Measurements from ENCODE around the gene FBXO3. TPM values are rescaled to one million over a fixed set of nuclear protein-coding genes. Genes with fewer than 3 reads are reported as not detected.

The FBXO3 gene
- total RNA-seq, 2 donors from 2014 or later: 12.8 to 15.0 TPM

DNA sequence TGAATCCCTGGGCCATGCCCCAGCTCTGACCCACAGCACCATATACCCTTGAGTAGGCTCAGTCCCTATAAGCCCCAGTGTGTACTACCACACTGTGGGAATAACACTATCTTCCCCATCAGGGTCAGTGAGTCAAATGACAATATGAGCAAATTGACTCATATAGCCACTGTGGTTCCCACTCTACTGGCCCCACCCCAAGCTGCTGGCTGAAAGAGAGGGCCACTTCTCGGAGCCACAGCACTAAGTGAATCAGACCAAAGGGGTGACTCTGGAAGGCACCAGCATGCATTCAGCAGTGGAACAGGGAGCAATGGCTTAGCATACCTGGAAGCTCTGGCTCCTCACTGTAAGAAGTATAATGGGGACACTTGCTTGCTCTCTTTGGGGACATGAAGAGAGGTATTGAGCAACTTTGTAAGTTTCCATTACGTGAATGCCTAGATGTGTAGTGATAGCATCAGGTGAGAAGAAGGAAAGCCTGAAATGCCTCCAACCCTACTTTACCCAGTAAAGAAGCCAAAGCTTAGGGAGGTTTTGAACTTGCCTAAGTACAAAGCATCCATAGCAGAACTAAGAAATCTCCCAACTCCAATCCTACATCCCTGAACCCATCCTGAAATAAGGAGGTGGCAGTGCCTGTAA, 51.6 kb downstream of the FBXO3 start:
- no peaks in the 10 kb centered on the region for H3K27me3 ChIP-seq (ENCODE audit: control insufficient read depth, insufficient read depth, low read length, poor library complexity, severe bottlenecking)
- peaks cover 32% of the 10 kb centered on the region for H3K36me3 ChIP-seq (ENCODE audit: control insufficient read depth, insufficient read depth, low read length)
- WGBS, 2 experiments (ENCODE audit: insufficient coverage in 1 of 2, insufficient read length in 1 of 2): 91 to 100% methylated on average over 1 to 2 of the region's 2 CpGs
- Mint-ChIP-seq H3K4me1 (peaks cover 19% of the 10 kb centered on the region), H3K36me3 (ENCODE audit: low read depth) (peaks cover 20% of the 10 kb centered on the region), H3K27me3 (ENCODE audit: insufficient read depth) (no peaks in the 10 kb centered on the region), H3K4me3 (no peak overlapping the region), H3K9me3 (no peaks in the 10 kb centered on the region), H3K27ac (no peak overlapping the region)
- H3K9me3 ChIP-seq (ENCODE audit: control insufficient read depth, low read length): no peaks in the 10 kb centered on the region
- no peak overlapping the region for H3K4me3 ChIP-seq (ENCODE audit: low read length)
- H3K27ac ChIP-seq (ENCODE audit: low read depth, low read length): no peak overlapping the region
- TF ChIP-seq, protein P1, sequence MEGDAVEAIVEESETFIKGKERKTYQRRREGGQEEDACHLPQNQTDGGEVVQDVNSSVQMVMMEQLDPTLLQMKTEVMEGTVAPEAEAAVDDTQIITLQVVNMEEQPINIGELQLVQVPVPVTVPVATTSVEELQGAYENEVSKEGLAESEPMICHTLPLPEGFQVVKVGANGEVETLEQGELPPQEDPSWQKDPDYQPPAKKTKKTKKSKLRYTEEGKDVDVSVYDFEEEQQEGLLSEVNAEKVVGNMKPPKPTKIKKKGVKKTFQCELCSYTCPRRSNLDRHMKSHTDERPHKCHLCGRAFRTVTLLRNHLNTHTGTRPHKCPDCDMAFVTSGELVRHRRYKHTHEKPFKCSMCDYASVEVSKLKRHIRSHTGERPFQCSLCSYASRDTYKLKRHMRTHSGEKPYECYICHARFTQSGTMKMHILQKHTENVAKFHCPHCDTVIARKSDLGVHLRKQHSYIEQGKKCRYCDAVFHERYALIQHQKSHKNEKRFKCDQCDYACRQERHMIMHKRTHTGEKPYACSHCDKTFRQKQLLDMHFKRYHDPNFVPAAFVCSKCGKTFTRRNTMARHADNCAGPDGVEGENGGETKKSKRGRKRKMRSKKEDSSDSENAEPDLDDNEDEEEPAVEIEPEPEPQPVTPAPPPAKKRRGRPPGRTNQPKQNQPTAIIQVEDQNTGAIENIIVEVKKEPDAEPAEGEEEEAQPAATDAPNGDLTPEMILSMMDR (conservative IDR thresholded peaks at IDR 0.05): no peak
- no peak for DNase-seq
- H3K4me1 ChIP-seq (ENCODE audit: control insufficient read depth, insufficient read depth, low read length): no peaks in the 10 kb centered on the region
- H3K9ac ChIP-seq (ENCODE audit: extremely low read depth, low read length, poor library complexity, severe bottlenecking): no peak overlapping the region

DNA sequence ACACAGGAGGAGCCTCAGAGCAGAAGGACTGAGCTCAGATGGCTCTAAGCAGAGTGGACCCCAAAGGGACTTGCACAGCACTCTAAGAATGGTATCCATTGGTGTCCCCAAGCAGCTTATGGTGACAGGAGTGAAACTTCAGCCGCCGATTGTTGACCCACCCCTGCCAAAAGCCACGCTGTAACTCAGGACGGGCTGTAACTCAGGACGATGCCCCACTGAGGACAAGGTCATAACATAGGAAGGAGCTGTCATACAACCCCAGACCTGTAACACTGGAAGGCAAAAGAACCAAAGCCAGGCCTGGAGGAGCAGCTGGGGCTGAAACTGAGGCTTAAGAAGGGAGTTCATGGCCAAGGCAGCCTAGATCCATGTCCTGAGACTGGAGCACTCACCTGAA, 52.3 kb downstream of the FBXO3 start:
- TF ChIP-seq, protein P1 (conservative IDR thresholded peaks at IDR 0.05): no peak
- no peak overlapping the region for H3K27ac ChIP-seq (ENCODE audit: low read depth, low read length)
- H3K4me1 Mint-ChIP-seq: peaks cover 19% of the 10 kb centered on the region
- no peak overlapping the region for H3K4me3 Mint-ChIP-seq
- peaks cover 20% of the 10 kb centered on the region for H3K36me3 Mint-ChIP-seq (ENCODE audit: low read depth)
- DNase-seq: no peak
- 93 to 100% methylated on average over 5 of the region's 5 CpGs for WGBS, 2 experiments (ENCODE audit: insufficient coverage in 1 of 2, insufficient read length in 1 of 2)
- H3K9me3 Mint-ChIP-seq: no peaks in the 10 kb centered on the region
- no peak overlapping the region for H3K9ac ChIP-seq (ENCODE audit: extremely low read depth, low read length, poor library complexity, severe bottlenecking)
- H3K4me3 ChIP-seq (ENCODE audit: low read length): no peak overlapping the region
- H3K27me3 Mint-ChIP-seq (ENCODE audit: insufficient read depth): no peaks in the 10 kb centered on the region
- peaks cover 39% of the 10 kb centered on the region for H3K36me3 ChIP-seq (ENCODE audit: control insufficient read depth, insufficient read depth, low read length)
- H3K4me1 ChIP-seq (ENCODE audit: control insufficient read depth, insufficient read depth, low read length): no peaks in the 10 kb centered on the region
- no peak overlapping the region for H3K27ac Mint-ChIP-seq
- H3K27me3 ChIP-seq (ENCODE audit: control insufficient read depth, insufficient read depth, low read length, poor library complexity, severe bottlenecking): no peaks in the 10 kb centered on the region
- H3K9me3 ChIP-seq (ENCODE audit: control insufficient read depth, low read length): no peaks in the 10 kb centered on the region

DNA sequence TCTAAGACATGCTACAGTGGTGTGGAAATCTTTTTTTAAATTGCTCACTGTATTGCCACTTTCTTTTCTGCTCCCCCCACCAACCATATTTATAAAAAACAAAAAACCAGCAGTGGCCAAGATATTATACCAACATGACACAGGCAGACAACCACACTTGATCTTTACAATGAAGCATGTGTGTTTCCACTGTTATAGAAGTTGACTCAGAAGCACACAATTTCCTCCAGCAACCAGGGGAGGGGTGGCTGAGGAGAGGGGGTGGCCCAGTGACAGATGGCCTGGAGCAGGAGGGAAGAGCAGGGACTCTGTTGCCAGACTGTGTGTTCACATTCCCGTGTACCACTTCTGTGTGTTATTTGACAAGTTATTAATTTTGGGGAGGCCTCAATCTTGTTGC, 52.9 kb downstream of the FBXO3 start:
- Mint-ChIP-seq H3K9me3 (no peaks in the 10 kb centered on the region), H3K27ac (no peak overlapping the region), H3K36me3 (ENCODE audit: low read depth) (peaks cover 20% of the 10 kb centered on the region), H3K4me1 (peaks cover 19% of the 10 kb centered on the region), H3K27me3 (ENCODE audit: insufficient read depth) (no peaks in the 10 kb centered on the region), H3K4me3 (no peak overlapping the region)
- TF ChIP-seq, protein P1 (conservative IDR thresholded peaks at IDR 0.05): no peak
- no peak for DNase-seq
- no peak overlapping the region for H3K9ac ChIP-seq (ENCODE audit: extremely low read depth, low read length, poor library complexity, severe bottlenecking)
- peaks cover 45% of the 10 kb centered on the region for H3K36me3 ChIP-seq (ENCODE audit: control insufficient read depth, insufficient read depth, low read length)
- H3K27ac ChIP-seq (ENCODE audit: low read depth, low read length): no peak overlapping the region
- no peaks in the 10 kb centered on the region for H3K27me3 ChIP-seq (ENCODE audit: control insufficient read depth, insufficient read depth, low read length, poor library complexity, severe bottlenecking)
- H3K4me1 ChIP-seq (ENCODE audit: control insufficient read depth, insufficient read depth, low read length): no peaks in the 10 kb centered on the region
- WGBS, 2 experiments (ENCODE audit: insufficient coverage in 1 of 2, insufficient read length in 1 of 2): 91% methylated on average over 1 of the region's 1 CpG; no CpG with 5 or more reads in 1 of the 2 experiments
- no peaks in the 10 kb centered on the region for H3K9me3 ChIP-seq (ENCODE audit: control insufficient read depth, low read length)
- H3K4me3 ChIP-seq (ENCODE audit: low read length): no peak overlapping the region

Data from endodermal cell (in vitro differentiated cells).